HTERT RPE-1 (cell line): ENCODE results near the gene KMT2A.
"Not testable (repeated sequence)": the region's sequence is repeated elsewhere in the genome, so short reads cannot be mapped to it uniquely, and the experiment has no call there.

Experiments
- in situ Hi-C: fragments of 300-500 bp; cut with MboI; formaldehyde crosslinking; loops from 4 replicates; pipeline ENCODE4 v1.14.3; 2020; ENCODE audit warnings: low sequenced_read_pairs

The KMT2A gene

DNA sequence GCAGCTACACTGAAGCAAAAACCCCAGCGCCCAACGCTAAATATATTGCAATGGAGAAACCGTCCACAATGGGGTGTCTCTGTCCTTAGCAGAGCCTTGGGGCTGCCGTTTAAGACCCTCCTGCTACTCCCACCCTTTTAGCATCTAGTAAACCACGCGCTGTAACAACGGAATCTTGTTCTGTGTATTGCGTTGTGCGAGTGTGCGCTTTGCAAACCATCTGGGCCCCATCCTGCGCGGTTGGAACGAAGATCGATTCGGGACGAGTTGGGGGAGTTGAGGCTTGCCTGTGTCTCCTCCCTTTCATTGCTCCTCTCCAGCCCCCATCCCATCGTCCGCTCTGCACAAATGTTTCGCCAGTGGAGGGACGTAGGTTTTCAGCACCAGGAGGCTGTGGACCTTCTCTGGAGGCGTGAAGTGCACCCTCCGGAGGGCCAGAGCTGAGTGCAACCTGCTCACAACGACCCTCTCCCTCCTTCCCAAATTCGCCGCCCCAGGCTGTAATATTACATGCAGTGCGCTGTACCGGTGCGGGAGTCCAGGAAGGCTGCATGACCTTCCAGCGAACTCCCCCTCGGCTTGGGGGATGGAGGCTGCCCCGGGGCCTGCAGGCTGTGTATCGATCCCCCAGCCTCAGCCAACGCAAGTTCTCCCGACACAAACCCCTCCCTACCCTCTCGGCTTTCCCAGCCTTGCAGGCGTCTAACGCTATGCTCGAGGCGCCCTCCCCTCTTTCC lies 1.6 kb upstream of the KMT2A start:
- in situ Hi-C loops = no loop called here

DNA sequence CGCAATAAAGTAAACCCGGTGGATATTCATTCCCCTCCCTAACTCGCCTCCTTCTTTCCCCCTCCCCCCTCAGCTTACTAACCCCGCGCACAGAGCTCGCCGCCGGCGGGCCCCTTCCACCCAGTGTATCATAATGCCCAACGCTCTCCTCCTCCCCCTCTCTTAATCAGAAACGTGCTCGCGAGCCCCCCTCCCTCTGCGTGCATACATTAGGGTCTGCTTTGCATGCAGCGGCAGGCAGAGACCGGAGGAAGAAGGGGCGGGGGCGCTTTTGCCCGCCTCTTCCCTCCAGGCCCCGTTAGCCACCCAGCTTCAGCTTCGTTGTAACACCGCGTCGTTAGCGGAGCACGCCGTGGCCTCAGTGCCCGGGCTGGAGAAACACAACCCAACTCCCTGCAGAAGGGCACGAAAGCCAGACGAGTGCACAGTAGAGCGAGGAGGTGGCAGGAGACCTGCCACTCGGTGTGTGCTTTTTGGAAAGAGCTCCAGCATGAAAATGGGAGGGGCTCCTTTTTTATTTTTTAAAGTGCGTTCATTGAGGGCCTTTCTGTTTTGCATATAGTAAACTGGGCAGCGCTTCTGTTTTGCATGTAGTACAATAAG lies 901 bp upstream of the KMT2A start:
- in situ Hi-C loops = no loop called here

DNA sequence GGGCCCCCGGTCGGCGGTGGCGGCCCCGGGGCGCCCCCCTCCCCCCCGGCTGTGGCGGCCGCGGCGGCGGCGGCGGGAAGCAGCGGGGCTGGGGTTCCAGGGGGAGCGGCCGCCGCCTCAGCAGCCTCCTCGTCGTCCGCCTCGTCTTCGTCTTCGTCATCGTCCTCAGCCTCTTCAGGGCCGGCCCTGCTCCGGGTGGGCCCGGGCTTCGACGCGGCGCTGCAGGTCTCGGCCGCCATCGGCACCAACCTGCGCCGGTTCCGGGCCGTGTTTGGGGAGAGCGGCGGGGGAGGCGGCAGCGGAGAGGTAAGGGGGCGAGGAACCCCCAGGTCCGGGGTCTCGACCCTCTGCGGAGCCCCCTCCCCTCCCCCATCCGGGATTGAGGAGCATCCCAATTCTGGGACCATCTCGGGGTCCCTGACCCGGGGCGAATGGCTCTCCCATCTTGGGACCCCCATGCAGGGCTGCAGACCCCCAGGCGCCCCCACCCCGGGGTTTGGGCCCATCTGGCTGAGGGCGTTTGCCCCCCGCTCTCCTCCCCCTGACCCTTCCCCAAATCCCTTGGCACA lies 431 bp downstream of the KMT2A start:
- in situ Hi-C loops = no loop called here

DNA sequence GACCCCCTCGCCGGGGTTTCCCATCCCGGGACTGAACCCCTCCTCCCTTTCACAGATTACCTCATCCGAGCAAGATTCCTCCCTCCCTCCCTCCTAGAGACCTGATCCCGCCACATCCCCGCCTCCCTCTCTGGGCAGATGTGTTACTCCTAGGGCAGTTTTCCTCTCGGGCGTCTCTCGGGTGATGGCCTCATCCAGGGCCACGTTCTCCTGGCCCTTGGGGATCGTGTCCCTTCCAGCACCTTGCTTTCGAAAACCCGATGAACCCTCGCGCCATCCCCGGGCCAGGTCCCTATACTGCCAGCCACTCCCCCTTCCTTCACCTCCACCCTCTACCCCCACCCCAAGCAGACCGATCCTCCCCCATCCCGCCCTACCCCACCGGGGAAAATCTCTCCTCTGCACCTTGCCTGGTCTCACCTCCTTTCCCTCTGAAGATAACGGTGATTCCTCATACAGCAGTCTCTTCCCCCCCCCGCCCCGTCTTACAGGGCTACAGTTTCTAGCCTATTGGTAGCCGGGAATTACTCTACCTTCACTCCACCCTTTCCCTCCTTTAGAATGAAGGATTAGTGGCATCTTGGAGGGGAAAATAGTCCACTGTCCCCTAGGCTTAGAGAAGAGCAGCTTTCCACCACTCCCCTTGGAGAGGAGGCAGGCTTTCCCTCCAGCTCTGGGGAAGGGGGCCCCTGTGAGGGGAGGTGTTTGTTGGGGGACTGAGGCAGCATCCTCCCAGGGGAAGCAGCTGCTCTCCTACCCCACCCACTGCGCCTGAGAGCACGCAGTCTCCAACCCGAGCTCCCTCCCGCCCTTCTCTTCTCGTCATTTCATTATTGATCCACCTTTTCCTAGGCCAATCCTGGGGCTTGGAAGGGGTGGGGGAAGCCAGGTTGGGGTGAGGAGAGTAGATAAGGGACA lies 1.2 kb downstream of the KMT2A start:
- in situ Hi-C loops = no loop called here

DNA sequence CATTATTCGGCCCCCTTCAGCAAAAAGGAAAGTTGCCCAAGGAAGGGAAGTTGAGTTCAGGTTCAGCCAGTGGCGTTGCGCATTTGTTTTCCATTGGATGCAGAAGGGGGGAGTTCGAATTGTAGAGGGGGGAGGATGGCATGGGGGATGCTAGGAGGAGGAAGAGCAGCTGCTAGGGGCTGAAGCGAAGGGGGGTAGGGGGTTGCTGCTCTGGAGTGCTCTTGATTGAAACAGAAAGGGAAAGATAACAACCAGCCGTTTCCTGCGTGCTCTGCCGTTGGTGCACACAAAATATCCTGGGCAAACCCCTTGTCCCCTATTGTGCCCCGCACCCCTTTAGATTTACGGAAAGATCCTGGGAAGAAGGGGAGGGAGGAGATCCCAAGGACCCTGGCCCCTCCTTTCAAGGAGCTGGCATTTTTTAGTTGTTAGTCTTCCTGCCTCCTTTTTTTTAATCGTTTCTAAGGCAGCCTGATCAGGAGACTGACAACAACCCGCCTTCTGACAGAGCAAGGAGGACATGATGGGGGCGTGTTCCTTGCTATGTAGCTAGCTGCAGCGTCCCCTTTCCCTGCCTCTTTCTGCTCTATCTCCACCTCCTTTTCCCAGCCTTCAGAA lies 2.1 kb downstream of the KMT2A start:
- in situ Hi-C loops = no loop called here

DNA sequence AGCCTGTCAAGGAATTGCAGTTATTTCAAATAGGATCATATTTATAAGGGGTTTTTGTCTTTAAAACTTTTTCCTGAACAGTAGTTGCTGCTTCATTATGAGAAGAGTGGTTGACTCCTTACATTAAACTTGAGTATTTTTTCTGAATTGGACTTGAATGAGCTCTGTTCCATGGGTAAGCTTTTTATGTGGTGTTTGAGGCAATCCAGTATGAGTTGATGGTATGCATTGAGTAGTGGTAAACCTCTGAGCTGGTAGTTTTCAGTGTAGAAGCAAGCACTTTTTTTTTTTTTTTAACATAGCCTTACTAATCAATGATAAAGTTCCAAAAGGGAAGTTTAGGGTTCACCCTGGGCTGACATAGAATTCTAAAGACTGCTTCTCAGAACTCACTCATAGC lies 3.4 kb downstream of the KMT2A start:
- in situ Hi-C loops = no loop called here

DNA sequence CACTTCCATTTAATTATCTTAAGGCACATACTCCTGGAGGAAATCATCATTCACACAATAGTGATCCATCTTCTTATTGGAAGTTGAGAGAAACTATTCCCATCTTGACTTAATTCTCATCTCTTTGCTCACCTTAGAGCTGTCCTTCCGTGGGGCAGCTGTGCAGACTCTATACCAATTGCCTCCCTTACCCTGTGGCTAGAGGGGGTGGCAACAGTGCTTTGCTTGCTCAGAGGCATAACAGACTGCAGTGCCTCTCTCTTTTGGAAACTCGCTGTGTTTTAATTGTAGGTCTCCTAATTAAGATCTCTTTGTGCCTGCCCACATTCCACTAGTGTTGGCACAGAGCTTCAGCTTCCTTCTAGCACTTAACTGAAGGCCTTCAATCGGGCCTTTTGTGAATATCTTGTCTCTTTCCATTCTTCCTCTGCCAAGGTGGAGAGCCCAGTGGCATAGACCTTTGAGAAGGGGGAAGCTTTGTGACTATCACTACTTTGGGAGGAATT lies 5.5 kb downstream of the KMT2A start:
- in situ Hi-C loops = no loop called here

DNA sequence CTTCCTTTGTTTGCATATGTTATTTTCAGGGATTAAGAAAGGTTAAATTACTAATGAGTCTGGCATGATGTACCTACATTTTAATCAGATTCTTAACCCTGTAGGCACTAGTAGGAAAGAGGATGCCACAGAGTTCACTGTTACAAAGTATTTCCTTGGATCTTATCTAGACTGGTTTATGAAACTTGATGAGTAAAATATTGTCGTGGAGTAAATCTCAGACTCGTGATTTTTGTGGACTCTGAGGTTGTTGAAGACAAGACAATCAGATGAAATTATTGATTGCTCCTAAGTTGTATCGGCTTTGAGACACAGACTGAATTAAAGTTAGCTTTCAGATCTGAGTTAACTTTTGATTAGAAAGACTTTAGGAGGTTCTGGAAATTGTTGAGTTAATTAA lies 6.0 kb downstream of the KMT2A start:
- in situ Hi-C loops = no loop called here

DNA sequence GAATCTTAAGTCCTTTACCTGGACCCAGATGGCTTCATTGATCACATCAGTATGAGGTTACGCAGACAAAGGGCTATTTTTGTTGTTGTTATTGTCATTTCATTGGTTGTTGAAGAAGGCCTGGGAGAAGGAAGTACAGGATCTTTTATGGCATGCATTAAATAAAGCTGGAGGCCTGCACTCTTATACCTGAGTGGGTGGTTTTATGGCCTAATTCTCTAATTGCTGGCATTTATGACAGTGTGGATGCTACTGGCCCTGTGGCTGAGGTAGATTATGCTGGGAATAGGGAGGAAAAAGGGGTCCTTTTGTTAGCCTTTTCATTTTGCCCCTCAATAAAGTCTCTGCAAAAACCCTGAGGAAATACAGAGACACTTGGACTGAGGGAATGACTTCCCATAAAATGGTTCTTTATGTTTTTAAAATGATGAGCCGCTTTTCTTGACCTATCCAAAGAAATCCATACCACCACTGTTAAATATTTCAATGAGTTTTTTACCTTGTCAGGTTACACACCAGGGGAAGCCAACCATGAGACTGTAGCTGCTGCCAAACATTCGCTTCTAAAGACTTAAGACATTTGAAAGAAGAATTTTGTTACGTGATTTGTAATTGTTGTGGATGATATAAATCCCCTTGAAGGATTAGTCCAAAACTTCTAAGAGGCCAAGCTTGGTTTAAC lies 6.8 kb downstream of the KMT2A start:
- in situ Hi-C loops = no loop called here

DNA sequence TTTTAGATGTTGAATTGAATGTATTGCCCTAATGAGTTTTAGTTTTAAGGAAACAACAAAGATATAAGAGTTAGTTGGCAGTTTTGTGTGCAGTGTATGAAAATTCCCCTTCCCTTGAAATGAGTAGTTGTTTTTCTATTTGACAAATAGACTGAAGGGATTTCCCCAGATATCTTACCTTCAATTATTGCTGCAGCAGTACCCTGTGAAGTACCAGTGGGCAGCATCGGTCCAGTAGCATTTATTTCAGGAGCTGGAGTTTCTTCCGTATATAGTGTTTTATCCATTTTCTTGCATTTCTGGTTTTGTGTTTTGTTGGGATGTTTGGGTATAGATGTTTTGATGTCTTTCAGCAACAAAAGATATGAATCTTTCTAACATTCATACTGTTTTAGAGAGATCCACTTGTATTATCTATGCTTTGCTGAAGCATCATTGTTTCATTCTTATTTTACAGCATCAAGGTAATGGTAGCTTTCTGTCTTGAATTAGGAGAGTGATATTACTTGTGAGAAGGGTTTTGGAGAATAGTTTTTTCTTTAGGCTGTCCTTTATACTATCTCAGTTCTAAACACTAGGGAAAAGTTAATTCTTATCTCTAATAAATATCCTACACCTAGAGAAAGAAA lies 7.4 kb downstream of the KMT2A start:
- in situ Hi-C loops = no loop called here

DNA sequence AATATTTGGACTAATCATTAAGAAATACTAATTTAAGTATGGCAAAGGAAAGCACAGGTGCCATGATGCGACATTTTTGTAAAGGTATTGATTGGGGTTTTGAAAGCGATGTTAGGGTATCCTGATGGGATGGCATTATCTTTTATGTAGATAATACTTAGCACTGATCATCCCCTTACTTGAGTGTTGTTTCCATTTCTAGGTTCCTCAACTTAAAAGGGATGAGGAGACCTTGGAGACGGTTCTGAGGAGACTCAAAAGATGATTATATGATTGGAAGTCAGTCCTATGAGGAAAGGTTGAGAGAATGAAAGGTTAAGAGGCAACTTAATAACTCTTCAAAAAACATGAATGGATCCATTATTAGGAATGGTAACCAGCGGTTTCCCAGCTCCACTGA lies 11.1 kb downstream of the KMT2A start:
- in situ Hi-C loops = no loop called here

DNA sequence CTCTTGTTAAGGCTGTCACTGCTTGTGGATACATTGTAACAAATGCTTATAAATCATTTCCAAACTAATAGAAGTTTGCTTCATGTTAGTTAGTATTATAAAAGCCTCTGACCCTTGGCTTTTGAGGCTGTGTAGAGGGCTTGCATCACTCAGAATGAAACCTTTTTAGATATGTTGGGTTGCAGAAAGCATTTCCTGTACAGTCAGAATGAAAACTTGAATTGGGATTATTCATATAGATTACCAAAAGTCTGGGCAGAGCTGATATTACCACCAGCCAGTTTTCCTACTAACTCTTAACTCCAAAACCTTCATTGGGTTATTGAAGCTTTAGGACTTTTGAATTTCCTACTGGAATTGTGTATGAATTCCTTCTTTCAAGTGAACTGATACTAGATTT lies 12.0 kb downstream of the KMT2A start:
- in situ Hi-C loops = no loop called here

DNA sequence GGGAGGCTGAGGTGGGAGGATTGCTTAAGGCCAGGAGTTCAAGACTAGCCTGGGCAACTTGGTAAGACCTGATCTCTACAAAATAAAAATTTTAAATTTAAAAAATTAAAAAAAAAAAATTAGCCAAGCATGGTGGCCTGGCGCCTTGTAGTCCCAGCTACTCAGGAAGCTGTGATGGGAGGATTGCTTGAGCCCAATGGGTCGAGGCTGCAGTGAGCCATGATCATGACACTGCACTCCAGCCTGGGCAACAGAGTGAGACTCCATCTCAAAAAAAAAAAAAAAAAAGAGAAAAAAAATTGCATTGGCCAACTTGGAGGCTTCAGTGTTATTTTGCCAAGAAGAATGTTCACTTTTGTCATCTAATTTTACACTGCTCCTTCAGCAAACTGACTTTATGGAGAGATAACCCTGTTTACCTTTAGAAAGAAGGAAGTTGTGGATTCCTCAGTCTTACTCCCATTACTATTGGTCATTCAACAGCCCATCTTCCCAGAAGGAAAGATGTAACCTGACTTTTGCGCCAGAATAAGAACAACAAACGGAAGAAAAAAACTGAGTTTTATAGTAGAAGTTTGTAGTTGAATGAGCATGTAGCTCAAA lies 13.1 kb downstream of the KMT2A start:
- in situ Hi-C loops = no loop called here

DNA sequence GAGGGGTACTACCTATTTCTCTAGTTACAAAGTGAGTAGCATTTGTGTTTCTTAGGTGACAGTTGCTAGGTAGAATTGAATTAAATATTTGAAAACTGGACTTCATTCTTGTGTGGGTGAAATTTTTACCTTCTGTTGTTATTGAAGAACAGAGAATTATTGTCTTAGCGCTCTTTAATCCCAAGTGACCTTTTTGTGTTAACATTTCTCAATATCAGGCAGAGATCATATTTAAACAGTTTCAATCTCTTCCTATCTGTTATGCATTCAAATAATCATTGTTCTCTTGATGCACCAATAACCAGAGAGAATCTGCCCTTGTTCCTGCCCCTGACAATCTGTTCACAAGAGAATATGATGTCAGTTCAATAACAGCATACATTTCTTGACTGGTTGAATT lies 14.2 kb downstream of the KMT2A start:
- in situ Hi-C loops = no loop called here

DNA sequence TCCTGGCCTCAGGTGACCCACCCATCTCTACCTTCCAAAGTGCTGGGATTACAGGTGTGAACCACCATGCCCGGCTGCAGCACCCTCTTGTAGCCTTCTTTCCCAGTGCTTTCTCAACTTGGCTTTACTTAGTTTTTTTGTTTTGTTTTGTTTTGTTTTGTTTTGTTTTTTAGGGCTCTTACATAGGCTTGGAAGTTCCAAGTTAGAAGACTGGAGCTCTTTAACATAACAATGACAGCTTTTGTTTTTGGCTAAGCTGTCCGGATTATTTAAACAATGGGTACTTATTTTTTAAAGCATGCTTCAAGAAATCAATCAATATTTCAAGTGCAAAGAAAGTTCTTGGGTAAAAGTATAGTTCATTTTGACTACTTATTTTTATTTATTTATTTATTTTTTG lies 25.9 kb downstream of the KMT2A start:
- in situ Hi-C loops = no loop called here

DNA sequence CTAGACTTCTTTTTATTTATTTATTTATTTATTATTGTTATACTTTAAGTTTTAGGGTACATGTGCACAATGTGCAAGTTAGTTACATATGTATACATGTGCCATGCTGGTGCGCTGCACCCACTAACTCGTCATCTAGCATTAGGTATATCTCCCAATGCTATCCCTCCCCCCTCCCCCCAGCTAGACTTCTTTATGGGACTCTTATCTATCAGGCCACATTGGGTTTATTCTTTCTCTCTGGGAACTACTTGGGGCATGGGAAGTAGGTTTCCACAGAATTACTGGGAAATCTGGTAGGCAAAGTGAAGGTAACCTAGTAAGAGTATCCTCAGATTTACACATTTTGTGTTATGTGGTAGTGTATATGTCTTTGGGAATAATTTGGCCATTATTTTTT lies 32.7 kb downstream of the KMT2A start:
- in situ Hi-C loops = not testable (repeated sequence)

DNA sequence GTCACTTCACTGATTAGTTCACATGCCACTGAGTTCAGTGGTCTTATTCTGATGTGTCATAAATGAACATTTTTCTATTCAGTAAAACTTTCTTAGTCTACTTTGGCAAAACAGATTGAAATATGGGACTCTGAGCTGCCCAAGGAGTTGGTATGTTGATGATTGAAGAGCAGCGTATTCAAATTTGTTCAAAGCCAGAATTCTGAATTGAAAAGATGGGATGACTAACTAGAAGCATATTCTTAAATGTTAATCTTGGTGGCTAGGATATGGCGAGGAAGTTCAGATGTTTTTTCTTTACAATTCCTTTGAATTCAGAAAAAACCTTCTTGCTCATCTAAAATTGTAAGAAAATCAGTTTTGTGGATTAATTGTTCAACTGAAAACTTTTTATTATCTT lies 34.7 kb downstream of the KMT2A start:
- in situ Hi-C loops = no loop called here

DNA sequence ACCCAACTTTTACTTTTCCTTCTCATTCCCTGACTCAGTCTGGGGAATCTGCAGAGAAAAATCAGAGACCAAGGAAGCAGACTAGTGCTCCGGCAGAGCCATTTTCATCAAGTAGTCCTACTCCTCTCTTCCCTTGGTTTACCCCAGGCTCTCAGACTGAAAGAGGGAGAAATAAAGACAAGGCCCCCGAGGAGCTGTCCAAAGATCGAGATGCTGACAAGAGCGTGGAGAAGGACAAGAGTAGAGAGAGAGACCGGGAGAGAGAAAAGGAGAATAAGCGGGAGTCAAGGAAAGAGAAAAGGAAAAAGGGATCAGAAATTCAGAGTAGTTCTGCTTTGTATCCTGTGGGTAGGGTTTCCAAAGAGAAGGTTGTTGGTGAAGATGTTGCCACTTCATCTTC lies 37.2 kb downstream of the KMT2A start:
- in situ Hi-C loops = no loop called here

DNA sequence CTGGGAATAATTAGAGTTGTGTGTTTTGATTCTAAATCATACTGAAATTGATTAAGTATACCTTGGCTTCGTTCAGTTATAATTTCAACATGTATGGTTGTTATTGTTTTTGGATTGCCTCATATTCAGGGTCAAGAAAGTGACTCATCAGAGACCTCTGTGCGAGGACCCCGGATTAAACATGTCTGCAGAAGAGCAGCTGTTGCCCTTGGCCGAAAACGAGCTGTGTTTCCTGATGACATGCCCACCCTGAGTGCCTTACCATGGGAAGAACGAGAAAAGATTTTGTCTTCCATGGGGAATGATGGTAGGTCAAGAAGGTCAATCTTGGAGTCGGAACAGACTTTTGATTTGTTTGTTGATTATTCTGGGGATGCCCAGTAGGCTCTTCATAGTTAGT lies 40.4 kb downstream of the KMT2A start:
- in situ Hi-C loops = no loop called here
